Kidney epithelial cell (primary cell): ENCODE results near the gene DLGAP4. TPM values are rescaled to one million over a fixed set of nuclear protein-coding genes. Genes with fewer than 3 reads are reported as not detected.

Experiments
- DNase-seq: peaks from one replicate; pipeline ENCODE4 v3.0.0-alpha.2; 2010; ENCODE audit warnings: low read depth
- H3K27me3 ChIP-seq: 2 replicates; pipeline ENCODE4 v1.6.0; 2011; ENCODE audit warnings: low read length; ENCODE audit not compliant: control insufficient read depth, insufficient read depth
- H3K36me3 ChIP-seq: 2 replicates; pipeline ENCODE4 v1.5.1; 2011; ENCODE audit warnings: low read length; ENCODE audit not compliant: control insufficient read depth, insufficient read depth
- H3K4me3 ChIP-seq: 2 replicates; pipeline ENCODE4 v1.5.1; 2011; ENCODE audit warnings: low read depth, mild to moderate bottlenecking, control low read depth, low read length
- CTCF ChIP-seq: IDR thresholded peaks from 2 replicates; pipeline ENCODE4 v1.5.1; 2011; ENCODE audit warnings: mild to moderate bottlenecking, moderate library complexity, low read length, control low read depth, inconsistent platforms; ENCODE audit not compliant: insufficient read depth, poor library complexity, severe bottlenecking
- total RNA-seq: library from RNA; depleted of rRNA; stranded (reverse); fragments of >200 nt; gene quantifications from 2 replicates; pipeline ENCODE4 v1.2.3, GENCODE V29; 2015

The DLGAP4 gene
- total RNA-seq, 1 donor from 2014 or later, result 78.4 TPM

GRCh38 chr20:36313476-36313875 is 7.3 kb downstream of the DLGAP4 start:
- H3K27me3 ChIP-seq, result peaks cover 35% of the 10 kb centered on the region
- H3K36me3 ChIP-seq, result no peaks in the 10 kb centered on the region
- no peak for DNase-seq
- H3K4me3 ChIP-seq, result no peak overlapping the region
- no peak for TF ChIP-seq CTCF

DNA sequence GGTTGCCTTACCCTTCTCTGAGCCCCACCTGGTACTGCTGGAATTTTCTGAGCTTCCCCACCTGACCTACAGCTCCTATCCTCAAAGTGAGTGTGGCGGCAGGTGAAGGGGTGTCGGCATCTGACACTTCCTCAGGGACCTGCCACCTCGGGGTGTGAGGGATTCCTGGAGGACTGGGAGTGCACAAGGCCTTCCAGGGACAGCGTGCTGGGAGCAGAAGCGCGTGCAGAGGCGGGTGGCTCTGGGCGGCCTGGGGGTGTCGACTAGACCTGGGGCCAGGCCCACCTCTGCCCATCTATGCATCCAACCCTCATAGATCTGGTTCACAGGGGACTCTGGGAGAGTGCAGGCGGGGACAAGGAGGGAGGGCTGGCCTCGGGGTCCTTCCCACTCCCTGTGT is 7.8 kb downstream of the DLGAP4 start:
- DNase-seq, result no peak
- TF ChIP-seq CTCF, result no peak
- no peaks in the 10 kb centered on the region for H3K36me3 ChIP-seq
- H3K27me3 ChIP-seq, result peaks cover 33% of the 10 kb centered on the region
- no peak overlapping the region for H3K4me3 ChIP-seq

- TF ChIP-seq CTCF, result no peak
- Histone ChIP-seq H3K4me3 (no peak overlapping the region), H3K36me3 (no peaks in the 10 kb centered on the region), H3K27me3 (peaks cover 27% of the 10 kb centered on the region)
- no peak for DNase-seq
Measured at GRCh38 chr20:36314734-36315544, 8.8 kb downstream of the DLGAP4 start.

GRCh38 chr20:36315545-36316351 is 9.6 kb downstream of the DLGAP4 start:
- Histone ChIP-seq H3K36me3 (no peaks in the 10 kb centered on the region), H3K27me3 (peaks cover 23% of the 10 kb centered on the region), H3K4me3 (no peak overlapping the region)
- DNase-seq, result no peak
- no peak for TF ChIP-seq CTCF

GRCh38 chr20:36317675-36318074 is 11.5 kb downstream of the DLGAP4 start:
- Histone ChIP-seq H3K36me3 (no peaks in the 10 kb centered on the region), H3K4me3 (no peak overlapping the region), H3K27me3 (peaks cover 10% of the 10 kb centered on the region)
- no peak for DNase-seq
- TF ChIP-seq CTCF, result no peak

GRCh38 chr20:36318166-36318565 is 12.0 kb downstream of the DLGAP4 start:
- no peak for TF ChIP-seq CTCF
- H3K36me3 ChIP-seq, result no peaks in the 10 kb centered on the region
- no peak for DNase-seq

More at GRCh38 chr20:36318166-36318565, 12.0 kb downstream of the DLGAP4 start:
- H3K27me3 ChIP-seq, result peaks cover 7% of the 10 kb centered on the region
- H3K4me3 ChIP-seq, result no peak overlapping the region
